Uterus (tissue), 4 donors: ENCODE measurements around the gene AKT3. TPM values are rescaled to one million over a fixed set of nuclear protein-coding genes. Genes with fewer than 3 reads are reported as not detected.

Experiments
- DNase-seq, 2 donors: peaks; one replicate each; pipeline ENCODE4 v3.0.0-alpha.2; 2019 to 2020
- H3K27ac ChIP-seq, 2 donors: fragments of 200-600 bp; sonication (generic); 1 replicate in 1 of 2; 2 replicates in 1 of 2; pipeline ENCODE4 v1.5.1; 2016 to 2018
- H3K27me3 ChIP-seq, 2 donors: fragments of 200-600 bp; sonication (generic); one replicate each; pipeline ENCODE4 v1.5.1; 2018 to 2019; ENCODE audit warnings: control low read depth in 1 of 2
- H3K36me3 ChIP-seq, 2 donors: fragments of 200-600 bp; sonication (generic); one replicate each; pipeline ENCODE4 v1.5.1; 2019; ENCODE audit warnings: control low read depth in 1 of 2
- H3K4me1 ChIP-seq, 2 donors: fragments of 200-600 bp; sonication (generic); one replicate each; pipeline ENCODE4 v1.5.1; 2018 to 2019; ENCODE audit warnings: control low read depth in 1 of 2
- H3K4me3 ChIP-seq, 2 donors: fragments of 200-600 bp; sonication (generic); 1 replicate in 1 of 2; 2 replicates in 1 of 2; pipeline ENCODE4 v1.5.1; 2018 to 2019; ENCODE audit warnings: mild to moderate bottlenecking in 1 of 2
- H3K9me3 ChIP-seq, 2 donors: fragments of 200-600 bp; sonication (generic); one replicate each; pipeline ENCODE4 v1.5.1; 2019; ENCODE audit warnings: control low read depth in 1 of 2
- CTCF ChIP-seq, 4 experiments: fragments of 200-600 bp in 2 of 4; fragments of 450-650 bp in 2 of 4; sonication (generic) in 2 of 4; IDR thresholded peaks; one replicate each; pipeline ENCODE4 v1.5.1; 2016 to 2019; ENCODE audit warnings: antibody characterized with exemption in 4 of 4, mild to moderate bottlenecking in 2 of 4, moderate library complexity in 1 of 4
- POLR2A ChIP-seq, 2 donors: fragments of 450-650 bp; IDR thresholded peaks; one replicate each; pipeline ENCODE4 v1.6.1; 2016; ENCODE audit warnings: antibody characterized with exemption in 2 of 2, mild to moderate bottlenecking in 1 of 2, moderate library complexity in 1 of 2
- intact Hi-C: fragments of 100-400 bp; cut with DNase I; formaldehyde crosslinking; loops from one replicate; pipeline ENCODE4 v1.15.1; 2023; ENCODE audit warnings: low total_unique reads
- total RNA-seq, 4 donors: library from RNA; depleted of rRNA in 3 of 4; stranded (reverse); fragments of >200 nt in 3 of 4; gene quantifications; one replicate each; pipeline versions ENCODE4 v1.1.0 to v1.2.4, GENCODE V29; 2014 to 2023
- donor health status: DM: yes; HTN: yes; CAD: no.

AKT3 gene
- total RNA-seq, 4 donors from 2014 or later, result 39.2 to 227 (median 97.6) TPM

DNA sequence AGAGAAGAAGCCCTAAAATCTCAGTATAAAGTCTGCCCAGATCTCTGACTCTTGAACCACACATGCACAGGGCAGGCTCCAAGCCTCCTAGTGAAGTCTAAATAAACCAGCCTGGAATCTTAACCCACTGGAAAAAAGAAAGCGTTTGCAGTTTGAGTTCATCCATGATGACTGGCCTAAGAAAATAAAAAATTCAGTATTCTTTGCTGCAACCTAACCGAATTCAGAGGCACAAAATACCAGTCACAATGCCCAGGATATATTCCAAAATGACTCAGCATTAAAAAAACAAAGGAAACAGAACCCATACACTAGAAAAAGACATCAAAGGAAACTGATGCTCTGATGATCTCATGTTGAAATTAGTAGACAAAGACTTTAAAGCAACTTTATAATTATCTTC lies 325.0 kb downstream of the AKT3 start:
- peak overlapping the region in 1 of 2 donors; percentile 9 for H3K27ac ChIP-seq
- H3K4me1 ChIP-seq, result no peaks in the 10 kb centered on the region
- no peak for TF ChIP-seq CTCF (IDR thresholded peaks at IDR 0.05)
- no peak for TF ChIP-seq POLR2A (IDR thresholded peaks at IDR 0.05)
- H3K27me3 ChIP-seq, result no peaks in the 10 kb centered on the region
- no peak overlapping the region for H3K4me3 ChIP-seq
- intact Hi-C loops, result no loop called here
- no peak for DNase-seq
- H3K36me3 ChIP-seq, result no peaks in the 10 kb centered on the region
- no peaks in the 10 kb centered on the region for H3K9me3 ChIP-seq

GRCh38 chr1:243523766-243524165 lies 326.3 kb downstream of the AKT3 start:
- H3K4me3 ChIP-seq, result no peak overlapping the region
- intact Hi-C loops, result no loop called here

GRCh38 chr1:243520831-243521230 lies 329.2 kb downstream of the AKT3 start:
- no peaks in the 10 kb centered on the region for H3K9me3 ChIP-seq
- no peak overlapping the region for H3K4me3 ChIP-seq
- no peaks in the 10 kb centered on the region for H3K36me3 ChIP-seq
- no peak for DNase-seq
- intact Hi-C loops, result no loop called here
- H3K27ac ChIP-seq, result no peak overlapping the region
- no peaks in the 10 kb centered on the region for H3K4me1 ChIP-seq
- TF ChIP-seq CTCF (IDR thresholded peaks at IDR 0.05) (no peak), POLR2A (IDR thresholded peaks at IDR 0.05) (no peak)
- H3K27me3 ChIP-seq, result no peaks in the 10 kb centered on the region

More at GRCh38 chr1:243523766-243524165, 326.3 kb downstream of the AKT3 start:
- Histone ChIP-seq H3K36me3 (no peaks in the 10 kb centered on the region), H3K4me1 (no peaks in the 10 kb centered on the region), H3K27me3 (no peaks in the 10 kb centered on the region), H3K27ac (no peak overlapping the region), H3K9me3 (no peaks in the 10 kb centered on the region)
- no peak for TF ChIP-seq CTCF (IDR thresholded peaks at IDR 0.05)
- TF ChIP-seq POLR2A (IDR thresholded peaks at IDR 0.05), result no peak
- DNase-seq, result no peak

GRCh38 chr1:243514927-243515326 lies 335.1 kb downstream of the AKT3 start:
- no peak for DNase-seq
- H3K27me3 ChIP-seq, result no peaks in the 10 kb centered on the region
- H3K4me3 ChIP-seq, result no peak overlapping the region
- H3K4me1 ChIP-seq, result no peaks in the 10 kb centered on the region
- H3K9me3 ChIP-seq, result no peaks in the 10 kb centered on the region
- H3K27ac ChIP-seq, result no peak overlapping the region
- intact Hi-C loops, result no loop called here
- no peaks in the 10 kb centered on the region for H3K36me3 ChIP-seq
- TF ChIP-seq CTCF (IDR thresholded peaks at IDR 0.05) (no peak), POLR2A (IDR thresholded peaks at IDR 0.05) (no peak)

GRCh38 chr1:243513726-243514491 lies 336.1 kb downstream of the AKT3 start:
- no peak for DNase-seq
- H3K9me3 ChIP-seq, result no peaks in the 10 kb centered on the region
- no peaks in the 10 kb centered on the region for H3K4me1 ChIP-seq
- intact Hi-C loops, result no loop called here
- H3K36me3 ChIP-seq, result no peaks in the 10 kb centered on the region
- no peak overlapping the region for H3K4me3 ChIP-seq
- TF ChIP-seq CTCF (IDR thresholded peaks at IDR 0.05) (no peak), POLR2A (IDR thresholded peaks at IDR 0.05) (no peak)
- no peaks in the 10 kb centered on the region for H3K27me3 ChIP-seq
- H3K27ac ChIP-seq, result no peak overlapping the region
